DND-41 (cell line): ENCODE results near the gene ACTN1.

ENCODE experiments used
- ATAC-seq: fragments of 200-7000 bp; cut with Tn5 transposase; 3 replicates; pipeline ENCODE4 v1.9.1; 2021; ENCODE audit warnings: low read depth; ENCODE audit not compliant: insufficient read depth
- DNase-seq: peaks from one replicate; pipeline ENCODE4 v3.0.0-alpha.2; 2020
- H2AFZ ChIP-seq: 2 replicates; pipeline ENCODE4 v1.6.0; 2012; ENCODE audit warnings: low read depth, low read length
- H3K27ac ChIP-seq: 2 replicates; pipeline ENCODE4 v1.5.1; 2012; ENCODE audit warnings: low read length, inconsistent platforms
- H3K27me3 ChIP-seq: fragments of 200-600 bp; sonication (generic); 2 replicates; pipeline ENCODE4 v1.6.0; 2012; ENCODE audit warnings: low read length, mild to moderate bottlenecking, inconsistent platforms; ENCODE audit not compliant: insufficient read depth, poor library complexity
- H3K36me3 ChIP-seq: 2 replicates; pipeline ENCODE4 v1.5.1; 2012; ENCODE audit warnings: low read length, inconsistent platforms; ENCODE audit not compliant: insufficient read depth
- H3K4me1 ChIP-seq: 2 replicates; pipeline ENCODE4 v1.5.1; 2012; ENCODE audit warnings: mild to moderate bottlenecking, low read length; ENCODE audit not compliant: insufficient read depth
- H3K4me2 ChIP-seq: 2 replicates; pipeline ENCODE4 v1.6.0; 2012; ENCODE audit warnings: mild to moderate bottlenecking, moderate library complexity, low read length, inconsistent platforms; ENCODE audit not compliant: insufficient read depth
- H3K4me3 ChIP-seq, 2 experiments: fragments of 200-600 bp in 1 of 2; shearing (Covaris generic) in 1 of 2; 2 replicates each; pipeline ENCODE4 v1.5.1; 2012 to 2016; ENCODE audit warnings: inconsistent platforms in 2 of 2, low read length in 2 of 2, mild to moderate bottlenecking in 2 of 2, low read depth in 1 of 2, moderate library complexity in 1 of 2
- H3K79me2 ChIP-seq: 2 replicates; pipeline ENCODE4 v1.6.0; 2012; ENCODE audit warnings: low read length, inconsistent platforms; ENCODE audit not compliant: insufficient read depth
- H3K9ac ChIP-seq: 2 replicates; pipeline ENCODE4 v1.6.0; 2012; ENCODE audit warnings: low read depth, mild to moderate bottlenecking, inconsistent platforms, low read length, moderate library complexity
- H3K9me3 ChIP-seq: 2 replicates; pipeline ENCODE4 v1.5.1; 2012; ENCODE audit warnings: low read length, moderate library complexity, mild to moderate bottlenecking, inconsistent platforms; ENCODE audit not compliant: insufficient read depth, severe bottlenecking
- H4K20me1 ChIP-seq: 2 replicates; pipeline ENCODE4 v1.6.0; 2012; ENCODE audit warnings: low read length; ENCODE audit not compliant: insufficient read depth
- EZH2 ChIP-seq: IDR thresholded peaks from 3 replicates; pipeline ENCODE4 v1.6.1; 2012; ENCODE audit warnings: borderline replicate concordance, low read depth, mild to moderate bottlenecking, moderate library complexity, low read length, inconsistent platforms; ENCODE audit not compliant: severe bottlenecking
- TF ChIP-seq, protein P1 (sequence below): IDR thresholded peaks from 2 replicates; pipeline ENCODE4 v1.5.1; 2012; ENCODE audit warnings: borderline replicate concordance, low read length, moderate library complexity, mild to moderate bottlenecking; ENCODE audit not compliant: poor library complexity, severe bottlenecking; ENCODE audit errors: extremely low read depth

ACTN1 gene

DNA sequence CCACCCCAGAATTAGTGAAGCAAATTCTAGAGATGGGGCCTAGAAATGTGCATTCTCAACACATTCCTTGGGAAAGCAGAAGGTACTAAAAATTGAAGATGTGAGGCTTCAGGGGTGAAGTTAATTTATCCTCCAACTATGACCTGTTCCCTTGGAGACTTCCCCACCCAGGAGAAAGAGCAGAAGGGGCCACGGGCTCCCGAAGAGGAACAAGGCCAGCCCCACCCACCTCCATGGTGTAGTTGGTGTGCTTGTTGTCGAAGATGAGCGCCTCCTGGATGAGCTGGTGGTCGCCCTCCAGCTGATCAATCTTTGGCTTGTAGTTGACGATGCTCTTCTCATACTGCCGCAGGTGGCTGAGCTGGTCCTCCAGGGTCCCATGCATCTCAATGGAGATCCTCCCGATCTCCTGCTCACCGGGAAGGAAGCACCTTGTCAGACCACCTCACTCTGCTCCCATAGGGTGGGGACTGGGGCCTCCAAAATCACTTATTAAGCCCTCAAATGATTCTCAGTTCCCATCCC, 98.5 kb downstream of the ACTN1 start:
- H3K4me1 ChIP-seq, result no peaks in the 10 kb centered on the region
- H3K79me2 ChIP-seq, result no peaks in the 10 kb centered on the region
- H2AFZ ChIP-seq, result no peak overlapping the region
- no peak overlapping the region for H3K9ac ChIP-seq
- no peak for DNase-seq
- H4K20me1 ChIP-seq, result no peaks in the 10 kb centered on the region
- H3K4me3 ChIP-seq, result no peak overlapping the region
- TF ChIP-seq EZH2, result no peak
- TF ChIP-seq, protein P1, sequence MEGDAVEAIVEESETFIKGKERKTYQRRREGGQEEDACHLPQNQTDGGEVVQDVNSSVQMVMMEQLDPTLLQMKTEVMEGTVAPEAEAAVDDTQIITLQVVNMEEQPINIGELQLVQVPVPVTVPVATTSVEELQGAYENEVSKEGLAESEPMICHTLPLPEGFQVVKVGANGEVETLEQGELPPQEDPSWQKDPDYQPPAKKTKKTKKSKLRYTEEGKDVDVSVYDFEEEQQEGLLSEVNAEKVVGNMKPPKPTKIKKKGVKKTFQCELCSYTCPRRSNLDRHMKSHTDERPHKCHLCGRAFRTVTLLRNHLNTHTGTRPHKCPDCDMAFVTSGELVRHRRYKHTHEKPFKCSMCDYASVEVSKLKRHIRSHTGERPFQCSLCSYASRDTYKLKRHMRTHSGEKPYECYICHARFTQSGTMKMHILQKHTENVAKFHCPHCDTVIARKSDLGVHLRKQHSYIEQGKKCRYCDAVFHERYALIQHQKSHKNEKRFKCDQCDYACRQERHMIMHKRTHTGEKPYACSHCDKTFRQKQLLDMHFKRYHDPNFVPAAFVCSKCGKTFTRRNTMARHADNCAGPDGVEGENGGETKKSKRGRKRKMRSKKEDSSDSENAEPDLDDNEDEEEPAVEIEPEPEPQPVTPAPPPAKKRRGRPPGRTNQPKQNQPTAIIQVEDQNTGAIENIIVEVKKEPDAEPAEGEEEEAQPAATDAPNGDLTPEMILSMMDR, result no peak
- no peak overlapping the region for H3K4me2 ChIP-seq
- H3K9me3 ChIP-seq, result no peaks in the 10 kb centered on the region
- no peaks in the 10 kb centered on the region for H3K27me3 ChIP-seq
- no peak for ATAC-seq
- peaks cover 93% of the 10 kb centered on the region for H3K36me3 ChIP-seq
- no peak overlapping the region for H3K27ac ChIP-seq

DNA sequence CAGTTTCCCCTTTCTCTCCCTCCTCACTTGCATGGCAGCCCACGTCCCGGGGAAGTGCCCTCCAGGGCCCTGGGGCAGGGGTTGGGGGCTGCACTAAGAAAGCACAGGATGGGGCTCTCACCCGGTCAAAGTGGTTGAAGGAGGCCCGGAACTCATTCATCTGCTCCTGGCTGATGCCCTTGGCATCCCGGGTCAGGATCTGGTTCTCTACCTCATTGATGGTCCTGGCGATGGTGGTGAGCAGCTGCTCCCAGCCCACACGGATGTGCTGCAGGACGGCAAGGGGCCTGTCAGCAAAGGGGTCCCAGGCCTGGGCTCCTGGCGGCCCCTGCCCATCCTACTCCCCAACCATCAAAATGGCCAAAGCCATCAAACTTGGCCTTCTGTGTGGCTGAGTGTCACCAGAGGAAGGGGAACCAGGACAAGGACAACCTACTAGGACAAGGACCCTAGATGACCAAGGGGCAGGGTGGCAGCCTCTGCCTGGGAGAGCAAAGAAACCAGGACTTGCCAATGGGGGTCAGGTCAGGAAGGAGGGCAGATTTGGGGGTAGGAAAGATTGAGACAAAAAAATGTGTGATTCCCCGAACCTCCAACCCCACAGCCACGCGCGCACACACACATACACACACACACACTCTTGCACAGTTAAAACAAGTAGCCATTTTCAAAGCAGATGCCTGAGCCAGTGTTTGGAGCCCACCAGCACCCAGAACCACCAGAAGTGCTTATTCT, 99.1 kb downstream of the ACTN1 start:
- Histone ChIP-seq H3K9me3 (no peaks in the 10 kb centered on the region), H3K9ac (no peak overlapping the region), H3K27me3 (no peaks in the 10 kb centered on the region), H2AFZ (no peak overlapping the region), H3K79me2 (no peaks in the 10 kb centered on the region), H4K20me1 (no peaks in the 10 kb centered on the region), H3K4me3 (no peak overlapping the region), H3K4me1 (peaks cover 6% of the 10 kb centered on the region), H3K27ac (no peak overlapping the region), H3K36me3 (peaks cover 93% of the 10 kb centered on the region), H3K4me2 (no peak overlapping the region)
- ATAC-seq, result no peak
- DNase-seq, result no peak
- TF ChIP-seq EZH2, result no peak
- TF ChIP-seq, protein P1, result no peak

DNA sequence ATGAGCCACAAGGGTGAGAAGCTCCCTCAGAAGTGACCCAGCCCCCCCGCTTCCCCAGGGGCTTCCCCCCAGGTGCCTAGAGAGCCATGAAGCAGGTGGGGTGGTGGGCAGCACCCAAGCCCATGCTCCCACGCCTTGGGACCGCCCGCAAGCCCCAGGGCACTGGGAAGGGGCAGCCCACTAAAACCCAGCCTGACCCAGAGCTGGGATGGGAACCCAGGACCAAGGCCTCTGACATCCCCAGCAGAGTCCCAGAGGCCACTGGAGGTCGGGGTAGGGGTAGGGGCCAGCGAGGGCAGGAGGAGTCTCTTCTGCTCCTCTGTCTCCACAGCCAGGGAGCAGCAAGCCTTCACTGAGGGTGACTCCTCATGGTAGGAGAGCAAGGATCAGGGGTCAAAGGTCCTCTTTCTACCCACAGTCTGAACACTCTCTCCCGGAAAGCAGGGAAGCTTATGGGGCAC, 99.8 kb downstream of the ACTN1 start:
- Histone ChIP-seq H3K79me2 (no peaks in the 10 kb centered on the region), H2AFZ (no peak overlapping the region), H3K27me3 (no peaks in the 10 kb centered on the region), H3K9me3 (no peaks in the 10 kb centered on the region), H3K27ac (no peak overlapping the region), H4K20me1 (no peaks in the 10 kb centered on the region), H3K36me3 (peaks cover 93% of the 10 kb centered on the region), H3K4me1 (peaks cover 7% of the 10 kb centered on the region), H3K4me3 (no peak overlapping the region), H3K4me2 (no peak overlapping the region), H3K9ac (no peak overlapping the region)
- ATAC-seq, result no peak
- no peak for DNase-seq
- TF ChIP-seq, protein P1, result no peak
- no peak for TF ChIP-seq EZH2
